IPS DF 6.9 (cell line): ENCODE results near the gene SPPL3.

Source experiments
- DNase-seq: peaks from one replicate; pipeline ENCODE4 v3.0.0-alpha.2; 2013; ENCODE audit warnings: low read depth, low spot score
- H3K27ac ChIP-seq: one replicate; pipeline ENCODE4 v1.5.1; 2013; ENCODE audit warnings: low read length, control low read depth
- H3K27me3 ChIP-seq: 2 replicates; pipeline ENCODE4 v1.6.1; 2013; ENCODE audit warnings: mild to moderate bottlenecking, low read length; ENCODE audit not compliant: control insufficient read depth, insufficient read depth
- H3K36me3 ChIP-seq: 2 replicates; pipeline ENCODE4 v1.6.1; 2013; ENCODE audit warnings: low read length; ENCODE audit not compliant: control insufficient read depth, insufficient read depth
- H3K4me1 ChIP-seq: 2 replicates; pipeline ENCODE4 v1.6.1; 2013; ENCODE audit warnings: low read length; ENCODE audit not compliant: control insufficient read depth, insufficient read depth
- H3K4me3 ChIP-seq: 2 replicates; pipeline ENCODE4 v1.5.1; 2013; ENCODE audit warnings: mild to moderate bottlenecking, low read length
- H3K9me3 ChIP-seq: 2 replicates; pipeline ENCODE4 v1.6.1; 2013; ENCODE audit warnings: low read length, inconsistent platforms; ENCODE audit not compliant: control insufficient read depth, insufficient read depth
- WGBS: extraction: QIAGEN DNeasy Blood & Tissue Kit; methylation state at CpG from one replicate; pipeline ENCODE4 v1.1.7; 2013; ENCODE audit warnings: mixed read lengths, missing lambda C conversion rate; ENCODE audit not compliant: insufficient read length, insufficient coverage; 5-methylcytosine and 5-hydroxymethylcytosine counted together

SPPL3 gene

DNA sequence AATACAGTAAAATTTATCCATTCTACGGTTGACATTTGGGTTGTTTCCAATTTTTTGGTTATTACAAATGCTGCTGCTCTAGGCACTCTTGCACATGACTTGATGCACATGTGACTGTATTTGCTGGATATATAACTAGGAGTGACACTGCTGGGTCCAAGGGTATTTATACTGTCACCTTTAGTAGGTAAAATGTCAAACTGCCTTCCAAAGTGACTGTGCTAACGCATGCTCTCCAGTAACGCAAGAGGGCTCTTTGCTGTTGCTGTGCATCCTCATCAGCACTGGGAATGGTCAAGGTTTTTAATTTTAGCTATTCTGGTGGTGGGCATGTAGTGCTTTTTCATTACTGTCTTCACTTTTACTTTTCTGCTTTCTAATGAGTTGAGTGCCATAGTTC is 116.3 kb downstream of the SPPL3 start:
- Histone ChIP-seq H3K27me3 (no peaks in the 10 kb centered on the region), H3K9me3 (no peaks in the 10 kb centered on the region), H3K4me1 (no peaks in the 10 kb centered on the region), H3K36me3 (no peaks in the 10 kb centered on the region), H3K4me3 (no peak overlapping the region), H3K27ac (no peak overlapping the region)
- DNase-seq: no peak
- no CpG with 5 or more reads among the region's 3 CpGs for WGBS

GRCh38 chr12:120784804-120785203 is 119.4 kb downstream of the SPPL3 start:
- no peaks in the 10 kb centered on the region for H3K27me3 ChIP-seq
- WGBS: no CpG with 5 or more reads among the region's 3 CpGs
- no peaks in the 10 kb centered on the region for H3K4me1 ChIP-seq
- H3K27ac ChIP-seq: no peak overlapping the region
- no peaks in the 10 kb centered on the region for H3K9me3 ChIP-seq
- H3K36me3 ChIP-seq: no peaks in the 10 kb centered on the region
- no peak for DNase-seq
- H3K4me3 ChIP-seq: no peak overlapping the region

- no peaks in the 10 kb centered on the region for H3K4me1 ChIP-seq
- no peak for DNase-seq
Observed at GRCh38 chr12:120783197-120783596, 121.0 kb downstream of the SPPL3 start.

DNA sequence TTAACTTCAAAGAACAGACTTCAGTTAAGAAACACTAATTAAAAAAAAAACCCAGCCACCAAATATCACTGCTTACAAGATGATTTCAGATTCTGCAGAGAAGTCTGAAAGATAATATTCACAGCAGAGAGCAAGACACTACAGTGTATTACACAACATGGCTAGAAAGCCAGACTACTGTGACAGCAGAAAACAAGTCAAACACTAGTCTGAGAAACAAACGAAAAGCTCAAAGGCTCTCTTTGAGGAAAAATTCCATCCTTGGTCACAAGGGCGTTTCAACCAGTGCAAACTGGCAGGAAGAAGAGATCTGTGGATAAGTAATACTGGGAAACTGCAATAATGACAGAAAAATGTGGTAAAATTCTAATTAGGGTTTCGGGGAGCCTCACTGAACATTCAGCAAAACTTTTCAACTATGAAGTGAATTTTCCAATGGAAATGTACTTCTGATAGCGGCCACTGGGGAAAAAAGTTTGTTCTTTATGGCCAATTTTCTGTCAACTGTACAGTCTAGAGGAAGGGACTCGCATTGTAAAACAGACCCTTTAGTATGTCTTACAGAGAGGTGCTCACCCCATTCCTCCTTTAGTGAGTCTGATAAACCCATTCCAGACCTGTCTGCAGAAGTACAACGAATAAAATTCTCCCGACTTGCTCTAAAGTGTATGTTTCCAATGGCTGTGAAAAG is 128.2 kb downstream of the SPPL3 start:
- H3K27ac ChIP-seq: no peak overlapping the region
- no peaks in the 10 kb centered on the region for H3K27me3 ChIP-seq
- no CpG with 5 or more reads among the region's 7 CpGs for WGBS
- no peaks in the 10 kb centered on the region for H3K4me1 ChIP-seq
- H3K4me3 ChIP-seq: no peak overlapping the region
- no peaks in the 10 kb centered on the region for H3K36me3 ChIP-seq
- DNase-seq: no peak
- no peaks in the 10 kb centered on the region for H3K9me3 ChIP-seq

More at GRCh38 chr12:120783197-120783596, 121.0 kb downstream of the SPPL3 start:
- H3K9me3 ChIP-seq: no peaks in the 10 kb centered on the region
- H3K36me3 ChIP-seq: no peaks in the 10 kb centered on the region
- H3K27ac ChIP-seq: no peak overlapping the region
- H3K4me3 ChIP-seq: no peak overlapping the region
- H3K27me3 ChIP-seq: no peaks in the 10 kb centered on the region
- no CpG with 5 or more reads among the region's 6 CpGs for WGBS

DNA sequence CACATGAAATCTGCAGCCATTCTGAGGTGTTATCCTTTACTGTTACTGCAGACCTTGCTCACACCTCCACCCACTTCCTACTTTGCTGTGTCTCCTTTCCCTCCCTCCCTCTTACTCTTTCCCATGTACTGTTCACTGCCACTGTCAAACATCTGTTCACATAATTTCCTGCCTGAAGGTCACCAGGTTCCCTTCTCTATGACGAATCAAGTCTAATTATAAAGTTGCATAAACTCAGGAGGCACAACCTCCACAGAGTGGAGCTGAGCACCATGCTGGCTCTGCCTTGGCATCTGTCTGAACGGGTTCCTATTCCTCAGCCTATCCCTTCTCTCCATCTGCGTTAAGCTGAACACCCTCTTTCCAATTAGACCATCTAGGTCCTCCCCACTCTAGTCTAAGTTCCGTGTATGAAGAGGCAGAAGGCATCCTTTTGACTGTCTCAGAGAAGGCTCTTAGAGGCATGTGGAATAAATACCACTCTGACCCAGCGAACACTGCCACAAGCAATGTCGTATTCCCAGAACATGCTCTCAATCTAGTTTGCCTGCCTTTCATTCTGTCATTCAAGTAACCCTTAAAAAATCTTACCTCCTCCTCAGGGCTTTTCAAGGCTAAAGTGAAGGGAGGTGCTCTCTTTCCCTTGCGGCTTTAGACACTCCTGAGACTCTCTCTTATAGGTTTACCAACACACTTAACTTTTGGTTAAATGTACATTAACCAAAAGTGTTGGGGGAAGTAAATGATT is 129.8 kb downstream of the SPPL3 start:
- no CpG with 5 or more reads among the region's 7 CpGs for WGBS
- H3K9me3 ChIP-seq: no peaks in the 10 kb centered on the region

DNA sequence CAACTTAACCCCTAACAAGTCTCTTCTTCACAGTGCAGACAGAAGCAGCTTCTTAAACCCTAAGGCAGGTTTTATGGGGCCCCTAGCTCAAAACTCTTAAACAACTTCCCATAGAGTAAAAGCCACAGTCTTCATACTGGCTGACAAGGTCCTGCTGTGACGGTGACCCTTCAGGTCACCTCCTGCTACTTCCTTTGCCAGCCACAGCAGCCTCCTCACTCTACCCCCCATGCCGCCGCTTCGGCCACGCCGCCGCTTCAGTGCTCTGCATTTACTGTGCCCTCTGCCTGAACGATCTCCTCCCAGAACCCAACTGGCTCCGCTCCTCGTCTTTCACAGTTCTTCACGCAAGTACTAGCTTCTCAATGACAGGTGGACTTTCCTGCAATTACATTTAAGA is 133.1 kb downstream of the SPPL3 start:
- no peak for DNase-seq
- no peak overlapping the region for H3K4me3 ChIP-seq
- no peak overlapping the region for H3K27ac ChIP-seq
- H3K4me1 ChIP-seq: no peaks in the 10 kb centered on the region
- no peaks in the 10 kb centered on the region for H3K9me3 ChIP-seq
- H3K36me3 ChIP-seq: peaks cover 13% of the 10 kb centered on the region; the same call in 1 of the 2 replicates
- WGBS: no CpG with 5 or more reads among the region's 11 CpGs
- no peaks in the 10 kb centered on the region for H3K27me3 ChIP-seq

More for the DNA sequence above, 129.8 kb downstream of the SPPL3 start:
- Histone ChIP-seq H3K27ac (no peak overlapping the region), H3K4me1 (no peaks in the 10 kb centered on the region), H3K27me3 (no peaks in the 10 kb centered on the region), H3K4me3 (no peak overlapping the region), H3K36me3 (no peaks in the 10 kb centered on the region)
- no peak for DNase-seq

DNA sequence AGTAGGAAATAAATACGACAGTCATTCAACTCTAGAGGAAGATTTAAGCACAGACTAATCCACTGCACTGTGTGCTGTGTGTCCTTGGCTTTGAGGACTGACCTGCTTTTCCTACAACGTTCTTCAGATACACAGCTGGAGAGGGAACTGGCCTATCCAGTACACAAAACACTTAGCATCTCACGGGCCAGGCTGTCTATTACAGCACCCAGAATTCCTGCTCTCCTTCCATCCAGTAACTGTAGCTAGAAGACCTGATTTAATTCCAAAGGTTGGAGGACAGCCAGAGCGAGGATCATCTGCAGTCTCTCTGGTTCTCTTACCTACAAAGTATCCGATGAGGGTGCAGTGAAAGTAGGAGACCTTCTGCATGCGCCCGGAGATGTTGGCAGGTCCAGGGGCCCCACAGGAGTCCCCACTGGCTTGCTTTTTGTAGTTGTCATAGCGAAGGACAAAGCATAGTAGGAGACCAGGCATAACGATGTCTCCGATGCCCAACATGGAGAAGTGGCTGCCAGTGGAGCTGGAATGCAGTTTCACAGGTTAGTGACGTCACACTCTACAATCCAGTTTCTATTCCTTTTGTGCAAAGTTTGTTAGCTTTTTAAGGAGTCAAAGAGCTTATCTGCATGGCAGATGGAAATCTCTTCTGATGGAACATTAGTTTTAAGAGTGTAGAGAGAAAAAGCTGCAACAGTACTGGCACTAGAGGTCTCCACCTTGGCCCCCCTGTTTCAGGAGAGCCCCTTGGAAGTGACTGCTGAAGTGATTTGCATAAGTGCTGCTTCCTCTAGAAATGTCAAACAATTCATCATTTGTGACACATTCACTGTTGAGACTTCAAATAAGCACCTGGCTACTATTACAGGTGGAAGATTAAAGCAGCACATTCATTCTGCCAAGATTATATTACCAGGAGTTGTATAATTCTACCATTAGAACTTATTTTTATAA is 136.8 kb downstream of the SPPL3 start:
- WGBS: no CpG with 5 or more reads among the region's 11 CpGs

GRCh38 chr12:120766566-120766965 is 137.6 kb downstream of the SPPL3 start:
- Histone ChIP-seq H3K27ac (no peak overlapping the region), H3K27me3 (no peaks in the 10 kb centered on the region), H3K4me1 (no peaks in the 10 kb centered on the region), H3K9me3 (no peaks in the 10 kb centered on the region), H3K36me3 (peaks cover 13% of the 10 kb centered on the region; the same call in 1 of the 2 replicates), H3K4me3 (no peak overlapping the region)
- DNase-seq: no peak
- WGBS: no CpG with 5 or more reads among the region's 5 CpGs

More for the DNA sequence above, 136.8 kb downstream of the SPPL3 start:
- Histone ChIP-seq H3K9me3 (no peaks in the 10 kb centered on the region), H3K4me1 (no peaks in the 10 kb centered on the region), H3K27ac (no peak overlapping the region), H3K4me3 (no peak overlapping the region), H3K36me3 (peaks cover 13% of the 10 kb centered on the region; the same call in 1 of the 2 replicates), H3K27me3 (no peaks in the 10 kb centered on the region)
- DNase-seq: no peak

GRCh38 chr12:120764816-120765215 is 139.3 kb downstream of the SPPL3 start:
- Histone ChIP-seq H3K9me3 (no peaks in the 10 kb centered on the region), H3K27me3 (no peaks in the 10 kb centered on the region), H3K4me3 (no peak overlapping the region), H3K27ac (no peak overlapping the region), H3K36me3 (peaks cover 13% of the 10 kb centered on the region; the same call in 1 of the 2 replicates), H3K4me1 (peaks cover 1% of the 10 kb centered on the region; the same call in 1 of the 2 replicates)
- no CpG with 5 or more reads among the region's 9 CpGs for WGBS
- DNase-seq: no peak

- H3K4me3 ChIP-seq: no peak overlapping the region
- WGBS: no CpG with 5 or more reads among the region's 3 CpGs
- H3K36me3 ChIP-seq: peaks cover 10% of the 10 kb centered on the region; the same call in 1 of the 2 replicates
- DNase-seq: no peak
- peaks cover 4% of the 10 kb centered on the region for H3K4me1 ChIP-seq
- no peaks in the 10 kb centered on the region for H3K9me3 ChIP-seq
- no peaks in the 10 kb centered on the region for H3K27me3 ChIP-seq
- H3K27ac ChIP-seq: no peak overlapping the region
Observed at GRCh38 chr12:120763250-120763649, 140.9 kb downstream of the SPPL3 start.
